Measurements from ENCODE around the gene VPS13D. TPM values are rescaled to one million over a fixed set of nuclear protein-coding genes. Genes with fewer than 3 reads are reported as not detected.

The VPS13D gene
- total and polyA plus RNA-seq, 2 of the 4 experiments (the other 2 are of a cell fraction) = 9.0 to 16.3 TPM

DNA sequence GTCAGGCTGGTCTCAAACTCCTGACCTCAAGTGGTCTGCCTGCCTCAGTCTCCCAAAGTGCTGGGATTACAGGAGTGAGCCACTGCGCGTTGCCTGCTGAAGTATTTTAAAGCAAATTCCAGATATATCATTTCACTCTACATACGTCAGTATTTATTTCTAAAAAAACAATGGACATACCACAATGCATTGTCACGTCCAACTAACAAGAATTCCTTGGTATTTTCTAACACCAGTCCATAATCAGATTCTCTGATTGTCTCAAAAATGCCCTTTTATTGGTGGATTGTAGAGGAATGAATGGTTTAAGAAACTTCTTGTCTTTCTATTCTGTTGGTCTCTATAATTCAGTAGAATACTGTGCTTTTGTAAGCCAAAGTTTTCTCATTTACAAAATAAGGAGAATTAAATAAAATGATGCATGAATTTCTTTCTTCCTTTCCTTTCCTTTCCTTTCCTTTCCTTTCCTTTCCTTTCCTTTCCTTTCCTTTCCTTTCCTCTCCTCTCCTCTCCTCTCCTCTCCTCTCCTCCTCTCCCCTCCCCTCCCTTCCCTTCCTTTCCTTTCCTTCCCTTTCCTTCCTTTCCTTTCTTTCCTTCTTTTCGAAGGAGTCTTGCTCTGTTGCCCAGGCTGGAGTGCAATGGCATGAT lies 55.8 kb downstream of the VPS13D start:
- dilution Hi-C loops (cut with HindIII; ENCODE audit: low sequenced_read_pairs, unreplicated experiment) = no loop called here
- H3K18ac ChIP-seq (ENCODE audit: low read depth, low read length) = no peak overlapping the region
- no peak overlapping the region for H4K8ac ChIP-seq (ENCODE audit: low read depth in 2 of 2, low read length in 2 of 2)
- ATAC-seq (ENCODE audit: low read depth) (no peak), DNase-seq (no peak)
- no peak overlapping the region for H2BK15ac ChIP-seq (ENCODE audit: low read depth, low read length)
- H3K4me2 ChIP-seq (ENCODE audit: low read depth, low read length) = no peak overlapping the region
- TF ChIP-seq FOS (IDR thresholded peaks at IDR 0.05; ENCODE audit: low read depth, low read length) (no peak), RFX5 (IDR thresholded peaks at IDR 0.05; ENCODE audit: low read depth, low read length) (no peak), RAD21 (IDR thresholded peaks at IDR 0.05; ENCODE audit: low read length) (no peak), BHLHE40 (IDR thresholded peaks at IDR 0.05; ENCODE audit: low read depth, low read length) (no peak), RCOR1 (IDR thresholded peaks at IDR 0.05; ENCODE audit: insufficient replicate concordance, low read length) (no peak), POLR2A (IDR thresholded peaks at IDR 0.05; ENCODE audit: low read depth, low read length) (no peak), USF2 (IDR thresholded peaks at IDR 0.05; ENCODE audit: low read depth, low read length) (no peak), CHD1 (IDR thresholded peaks at IDR 0.05; ENCODE audit: low read depth, low read length) (no peak), MAZ (IDR thresholded peaks at IDR 0.05; ENCODE audit: borderline replicate concordance, low read depth, low read length) (no peak)
- TF ChIP-seq, protein P1, sequence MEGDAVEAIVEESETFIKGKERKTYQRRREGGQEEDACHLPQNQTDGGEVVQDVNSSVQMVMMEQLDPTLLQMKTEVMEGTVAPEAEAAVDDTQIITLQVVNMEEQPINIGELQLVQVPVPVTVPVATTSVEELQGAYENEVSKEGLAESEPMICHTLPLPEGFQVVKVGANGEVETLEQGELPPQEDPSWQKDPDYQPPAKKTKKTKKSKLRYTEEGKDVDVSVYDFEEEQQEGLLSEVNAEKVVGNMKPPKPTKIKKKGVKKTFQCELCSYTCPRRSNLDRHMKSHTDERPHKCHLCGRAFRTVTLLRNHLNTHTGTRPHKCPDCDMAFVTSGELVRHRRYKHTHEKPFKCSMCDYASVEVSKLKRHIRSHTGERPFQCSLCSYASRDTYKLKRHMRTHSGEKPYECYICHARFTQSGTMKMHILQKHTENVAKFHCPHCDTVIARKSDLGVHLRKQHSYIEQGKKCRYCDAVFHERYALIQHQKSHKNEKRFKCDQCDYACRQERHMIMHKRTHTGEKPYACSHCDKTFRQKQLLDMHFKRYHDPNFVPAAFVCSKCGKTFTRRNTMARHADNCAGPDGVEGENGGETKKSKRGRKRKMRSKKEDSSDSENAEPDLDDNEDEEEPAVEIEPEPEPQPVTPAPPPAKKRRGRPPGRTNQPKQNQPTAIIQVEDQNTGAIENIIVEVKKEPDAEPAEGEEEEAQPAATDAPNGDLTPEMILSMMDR (conservative IDR thresholded peaks at IDR 0.05; ENCODE audit: low read depth, low read length) = no peak
- H4K5ac ChIP-seq (ENCODE audit: low read depth, low read length) = no peak overlapping the region
- no peak overlapping the region for H2AFZ ChIP-seq (replicated peaks; ENCODE audit: low read length, poor library complexity)
- POLR2A ChIA-PET (ENCODE audit: unreplicated experiment) = no interaction called here
- BruUV-seq (replicated peaks) = no TSS peak
- H3K23ac ChIP-seq (ENCODE audit: low read depth, low read length) = no peak overlapping the region
- WGBS, 2 experiments (ENCODE audit: extremely low coverage in 2 of 2, insufficient read length in 1 of 2) = 100% methylated on average over 1 of the region's 5 CpGs; no CpG with 5 or more reads in 1 of the 2 experiments
- in situ Hi-C loops (cut with MboI; ENCODE audit: low sequenced_read_pairs) = no loop called here
- peaks cover 27% of the 10 kb centered on the region for H3K36me3 ChIP-seq (ENCODE audit: control insufficient read depth, insufficient read depth, low read length)
- no peak overlapping the region for H3K9ac ChIP-seq (ENCODE audit: low read depth, low read length)
- H2AK9ac ChIP-seq (replicated peaks; ENCODE audit: low read depth, low read length, poor library complexity) = no peak overlapping the region
- no peaks in the 10 kb centered on the region for H3K4me1 ChIP-seq (ENCODE audit: control insufficient read depth, insufficient read depth, low read length)
- H3K9me1 ChIP-seq (ENCODE audit: insufficient read depth, low read length) = peaks cover 10% of the 10 kb centered on the region; the same call in 1 of the 2 replicates
- CTCF ChIA-PET = no interaction called here
- H2BK20ac ChIP-seq (ENCODE audit: low read depth, low read length) = no peak overlapping the region
- no peak overlapping the region for H2BK120ac ChIP-seq (ENCODE audit: low read depth, low read length)
- no peaks in the 10 kb centered on the region for H3K9me3 ChIP-seq (ENCODE audit: control insufficient read depth, insufficient read depth, low read length)
- no peaks in the 10 kb centered on the region for H3K27me3 ChIP-seq (ENCODE audit: control insufficient read depth, insufficient read depth, low read length)
- H3K27ac ChIP-seq (ENCODE audit: insufficient read depth, low read length) = no peak overlapping the region
- no peak overlapping the region for H3K14ac ChIP-seq (replicated peaks; ENCODE audit: low read depth, low read length)
- no peak overlapping the region for H2AK5ac ChIP-seq (ENCODE audit: low read depth, low read length)
- H3K56ac ChIP-seq (ENCODE audit: extremely low read depth, insufficient read depth, low read length) = no peak overlapping the region
- H4K91ac ChIP-seq (ENCODE audit: insufficient read depth, low read depth, low read length) = no peak overlapping the region
- H4K20me1 ChIP-seq (ENCODE audit: insufficient read depth, low read length) = peaks cover 4% of the 10 kb centered on the region
- peaks cover 13 to 23% of the 10 kb centered on the region in 2 experiments; a peak in 3 of 4 replicates for H3K79me1 ChIP-seq (ENCODE audit: low read depth in 1 of 2, low read length in 2 of 2)
- intact Hi-C loops (cut with micrococcal nuclease) = no loop called here
- H3K4ac ChIP-seq (ENCODE audit: low read depth, low read length) = no peak overlapping the region
- no peak overlapping the region for H3K4me3 ChIP-seq (ENCODE audit: insufficient read depth, low read depth, low read length)
- no peak overlapping the region for H2BK5ac ChIP-seq (ENCODE audit: low read depth, low read length, poor library complexity, severe bottlenecking)
